NCI-H2196 (cell line): ENCODE data around the gene AKR7A2.
A peak's percentile ranks its signal among the peaks of the same experiment; 100 is the strongest.

Experiments
- DNase-seq: peaks from one replicate; lab custom pipeline; 2025; ENCODE audit not compliant: unreplicated experiment; lab: John Stamatoyannopoulos, UW

The AKR7A2 gene

GRCh38 chr1:19343617-19344350 lies 31.8 kb upstream of the AKR7A2 start:
- DNase-seq, result no peak

DNA sequence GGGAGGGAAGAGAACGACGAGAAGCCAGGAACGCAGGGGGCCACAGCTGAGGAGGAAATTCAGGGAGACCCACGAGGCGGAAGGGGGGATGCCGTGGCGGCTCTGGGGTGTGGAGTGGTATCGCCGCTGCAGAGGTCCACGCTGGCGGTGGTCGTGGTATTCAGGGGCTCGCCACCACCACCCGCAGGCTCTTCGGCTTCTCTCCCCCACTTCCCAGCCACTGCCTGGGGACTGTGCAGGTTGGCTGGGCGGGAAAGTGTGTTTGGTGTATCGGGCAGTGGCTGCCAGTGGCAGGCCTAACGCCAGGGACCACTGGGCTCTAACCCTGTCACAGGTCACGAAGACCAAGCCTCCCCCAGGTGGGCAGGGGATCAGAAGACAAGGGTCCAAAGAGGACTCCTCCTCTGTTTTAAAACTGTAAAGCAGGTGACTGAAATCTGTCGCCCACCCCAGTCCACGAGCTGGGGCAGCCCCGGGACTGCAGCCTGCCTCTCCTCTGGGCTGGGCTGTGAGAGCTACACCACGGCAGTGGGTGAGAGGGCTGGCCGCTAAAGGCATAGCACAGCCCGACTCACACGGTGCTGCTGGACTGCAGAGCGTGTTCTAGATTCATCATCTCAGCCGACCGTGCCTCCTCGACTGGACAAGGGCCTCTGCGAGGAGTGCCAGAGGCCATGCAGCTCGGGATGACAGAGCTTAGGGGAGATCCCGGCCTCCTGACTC lies 31.1 kb upstream of the AKR7A2 start:
- no peak for DNase-seq

- no peak for DNase-seq
These were observed 30.3 kb upstream of the AKR7A2 start for GRCh38 chr1:19342062-19342750.

GRCh38 chr1:19341201-19342061 lies 29.5 kb upstream of the AKR7A2 start:
- peak; percentile 79 for DNase-seq

- DNase-seq, result no peak
These were observed 28.5 kb upstream of the AKR7A2 start for GRCh38 chr1:19340387-19340937.

DNA sequence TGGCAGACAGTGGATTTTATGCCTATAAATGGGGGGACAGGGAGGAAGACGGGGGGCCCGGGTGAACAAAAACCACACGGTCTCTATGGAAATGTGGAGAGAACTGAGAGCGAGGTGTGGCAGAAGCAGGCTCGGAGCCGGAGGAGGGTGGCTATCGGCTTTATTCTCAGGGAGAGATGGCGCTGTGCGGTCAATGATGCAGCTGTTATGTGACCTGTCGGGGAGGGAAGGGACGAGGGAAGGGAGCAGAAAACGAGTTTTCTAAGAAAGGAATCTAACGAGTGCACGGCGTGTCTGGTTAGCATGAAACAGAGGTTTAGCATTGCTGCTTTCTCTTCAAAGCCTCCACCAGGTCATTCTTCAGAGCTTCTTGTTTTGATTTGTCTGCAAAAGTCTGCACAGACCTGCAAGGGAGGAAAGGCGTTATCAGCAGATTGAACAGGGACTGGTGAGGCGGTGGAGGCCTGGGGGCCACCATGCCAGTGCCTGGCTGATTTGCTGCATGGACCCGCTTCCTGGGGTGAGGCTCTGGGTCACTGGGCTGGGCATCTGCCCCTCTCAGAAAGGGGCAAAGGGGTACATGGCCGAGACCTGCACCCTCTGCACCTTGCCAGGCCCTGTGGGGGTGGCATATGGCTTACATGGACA lies 27.4 kb upstream of the AKR7A2 start:
- no peak for DNase-seq

DNA sequence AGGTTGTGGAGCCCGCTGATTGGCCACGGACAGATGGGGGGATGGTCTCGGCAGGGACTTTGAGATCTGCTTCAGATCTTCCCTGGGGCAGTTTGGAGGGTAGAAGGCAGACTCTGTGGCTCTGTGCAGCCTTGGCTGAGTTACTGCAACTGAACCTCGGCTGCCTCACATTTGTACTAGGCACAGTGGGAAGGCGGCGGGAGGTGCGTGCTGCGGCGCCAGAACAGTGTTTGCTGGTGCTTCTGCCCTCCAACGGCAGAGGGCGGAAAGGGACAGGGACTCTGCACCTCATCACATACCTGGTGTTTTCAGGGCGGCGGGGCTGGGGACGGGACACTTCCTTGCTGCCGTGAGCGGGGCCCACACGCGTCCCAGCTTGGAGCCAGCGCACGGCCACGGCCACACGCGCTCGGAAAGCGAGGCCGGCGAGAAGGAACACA lies 26.4 kb upstream of the AKR7A2 start:
- DNase-seq, result no peak

- no peak for DNase-seq
These were observed 25.3 kb upstream of the AKR7A2 start for GRCh38 chr1:19337289-19337688.

DNA sequence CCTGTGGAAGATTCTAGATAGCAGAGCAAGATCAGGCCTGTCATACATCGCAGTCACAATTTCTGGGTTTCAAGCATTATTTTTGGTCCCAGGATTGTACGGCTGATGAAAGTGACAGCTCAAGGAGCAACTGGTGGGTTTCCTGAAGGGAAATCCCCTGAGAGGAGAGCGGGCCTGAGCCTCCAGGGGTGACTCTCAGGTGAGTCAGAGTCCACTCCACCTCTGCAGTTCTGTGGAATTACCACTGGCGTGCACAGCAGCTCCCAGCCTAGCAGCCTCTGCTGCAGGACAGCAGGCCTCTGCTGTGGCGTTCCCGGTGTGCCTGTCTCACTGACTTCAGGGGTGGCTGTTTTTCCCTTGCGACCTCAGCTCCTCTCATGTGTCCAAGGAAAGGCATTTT lies 24.6 kb upstream of the AKR7A2 start:
- DNase-seq, result no peak

GRCh38 chr1:19333587-19334354 lies 21.8 kb upstream of the AKR7A2 start:
- DNase-seq, result no peak

- no peak for DNase-seq
These were observed 20.9 kb upstream of the AKR7A2 start for GRCh38 chr1:19332832-19333231.

- no peak for DNase-seq
These were observed 19.4 kb upstream of the AKR7A2 start for GRCh38 chr1:19331262-19331878.

- no peak for DNase-seq
These were observed 18.6 kb upstream of the AKR7A2 start for GRCh38 chr1:19330449-19331135.

DNA sequence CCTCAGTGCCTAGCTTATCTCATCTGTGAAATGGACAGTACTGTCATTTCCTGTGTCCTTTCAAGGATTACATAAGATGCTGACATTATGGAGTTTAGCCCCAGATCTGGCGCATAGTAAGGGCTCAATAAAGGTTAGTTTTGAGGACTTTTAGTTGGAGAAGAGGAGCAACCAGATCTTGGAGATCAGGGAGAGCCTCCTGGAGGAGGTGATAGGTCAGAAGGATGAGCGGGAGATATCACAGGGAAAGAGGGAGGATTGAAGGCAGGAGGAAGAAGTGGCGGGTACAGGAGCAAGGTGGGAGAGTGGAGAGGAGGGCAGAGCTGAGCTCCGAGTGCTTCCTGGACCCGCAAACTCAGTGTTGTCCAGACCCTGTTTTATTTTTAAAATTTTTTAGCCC lies 17.7 kb upstream of the AKR7A2 start:
- no peak for DNase-seq

DNA sequence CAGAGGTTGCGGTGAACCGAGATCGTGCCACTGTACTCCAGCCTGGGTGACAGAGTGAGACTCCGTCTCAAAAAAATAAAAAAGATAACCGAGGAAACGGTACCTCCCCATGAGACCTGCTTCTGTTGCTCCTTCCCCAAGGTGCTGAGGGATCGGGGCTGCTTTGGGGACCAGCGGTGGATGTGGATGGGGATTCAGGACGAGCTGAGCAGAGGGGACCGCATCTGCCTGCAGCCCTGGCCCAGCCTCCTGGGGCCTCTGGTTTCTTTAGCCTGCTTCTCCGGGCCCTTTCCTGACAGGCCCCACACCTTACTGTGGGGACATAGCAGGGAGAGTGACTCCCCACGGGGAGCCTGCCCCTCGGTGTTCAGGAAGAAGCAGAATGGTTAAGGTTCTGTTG lies 17.2 kb upstream of the AKR7A2 start:
- DNase-seq, result no peak

- no peak for DNase-seq
These were observed 16.5 kb upstream of the AKR7A2 start for GRCh38 chr1:19328486-19328885.

- no peak for DNase-seq
These were observed 15.8 kb upstream of the AKR7A2 start for GRCh38 chr1:19327736-19328135.

- DNase-seq, result no peak
These were observed 15.4 kb upstream of the AKR7A2 start for GRCh38 chr1:19327301-19327700.

GRCh38 chr1:19326748-19327065 lies 14.8 kb upstream of the AKR7A2 start:
- DNase-seq, result no peak
